NCI-H146 treated with DMSO at 0.1 percent for 48 hours (cell line): Measurements from ENCODE around the gene METTL22.

Experiments
- DNase-seq: peaks from one replicate; lab custom pipeline; 2025; ENCODE audit not compliant: unreplicated experiment; lab: John Stamatoyannopoulos, UW

METTL22 gene

DNA sequence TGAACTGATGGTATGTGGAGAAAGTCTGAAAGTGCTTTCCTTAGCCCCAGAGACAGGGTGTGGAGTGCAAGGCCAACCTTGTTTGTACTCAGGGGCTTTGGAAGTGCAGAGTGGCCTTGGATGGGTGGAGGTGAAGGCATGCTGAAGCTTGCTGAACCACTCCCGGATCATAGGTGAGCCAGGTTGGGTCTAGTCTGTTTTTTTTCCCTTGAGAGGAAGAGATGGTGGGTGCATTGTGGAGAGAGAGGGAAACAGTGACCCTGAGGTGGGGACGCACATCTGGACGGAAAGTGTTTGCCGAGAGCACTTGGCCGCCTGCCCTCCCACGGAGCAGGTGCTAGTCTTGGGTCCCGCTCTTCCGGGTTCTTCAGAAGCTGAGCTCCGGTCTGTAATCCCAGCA is 65.4 kb downstream of the METTL22 start:
- DNase-seq = no peak

DNA sequence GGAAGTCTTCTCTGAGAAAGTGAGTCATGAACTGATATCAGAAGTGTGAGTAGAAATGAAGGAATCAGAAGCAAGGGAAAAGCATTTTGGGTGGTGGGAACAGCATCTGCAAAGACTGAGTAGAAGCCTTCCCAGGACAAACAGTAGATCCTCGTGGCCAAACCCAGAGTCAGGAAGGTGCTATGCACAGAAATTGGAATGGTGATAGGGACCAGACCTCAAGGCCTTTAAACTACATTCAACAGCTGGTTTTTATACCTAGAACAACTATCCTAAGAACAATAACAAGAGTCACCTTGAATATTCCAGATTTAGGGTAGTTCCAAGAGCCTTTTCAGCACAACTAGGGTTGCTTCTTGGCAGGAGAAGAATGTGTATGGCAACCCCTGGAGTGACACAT is 68.2 kb downstream of the METTL22 start:
- DNase-seq = no peak

DNA sequence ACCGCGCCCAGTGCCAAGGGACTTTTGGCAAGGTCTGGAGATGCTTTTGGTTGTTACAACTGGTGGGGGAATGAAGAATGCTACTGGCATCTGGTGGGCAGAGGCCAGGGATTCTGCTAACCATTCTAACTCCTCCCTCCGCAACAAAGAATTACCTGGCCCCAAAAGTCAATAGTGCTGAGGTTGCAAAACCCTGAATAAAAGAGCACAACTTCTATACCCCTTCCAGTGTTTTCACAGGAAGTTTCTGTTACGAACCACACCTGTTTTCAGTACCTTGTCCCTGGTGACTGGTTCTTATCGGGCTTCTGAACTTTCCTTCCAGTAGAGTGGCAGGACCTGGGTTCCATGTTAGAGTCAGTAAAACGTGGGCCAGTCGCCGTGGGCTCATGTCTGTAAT is 70.2 kb downstream of the METTL22 start:
- DNase-seq = no peak

DNA sequence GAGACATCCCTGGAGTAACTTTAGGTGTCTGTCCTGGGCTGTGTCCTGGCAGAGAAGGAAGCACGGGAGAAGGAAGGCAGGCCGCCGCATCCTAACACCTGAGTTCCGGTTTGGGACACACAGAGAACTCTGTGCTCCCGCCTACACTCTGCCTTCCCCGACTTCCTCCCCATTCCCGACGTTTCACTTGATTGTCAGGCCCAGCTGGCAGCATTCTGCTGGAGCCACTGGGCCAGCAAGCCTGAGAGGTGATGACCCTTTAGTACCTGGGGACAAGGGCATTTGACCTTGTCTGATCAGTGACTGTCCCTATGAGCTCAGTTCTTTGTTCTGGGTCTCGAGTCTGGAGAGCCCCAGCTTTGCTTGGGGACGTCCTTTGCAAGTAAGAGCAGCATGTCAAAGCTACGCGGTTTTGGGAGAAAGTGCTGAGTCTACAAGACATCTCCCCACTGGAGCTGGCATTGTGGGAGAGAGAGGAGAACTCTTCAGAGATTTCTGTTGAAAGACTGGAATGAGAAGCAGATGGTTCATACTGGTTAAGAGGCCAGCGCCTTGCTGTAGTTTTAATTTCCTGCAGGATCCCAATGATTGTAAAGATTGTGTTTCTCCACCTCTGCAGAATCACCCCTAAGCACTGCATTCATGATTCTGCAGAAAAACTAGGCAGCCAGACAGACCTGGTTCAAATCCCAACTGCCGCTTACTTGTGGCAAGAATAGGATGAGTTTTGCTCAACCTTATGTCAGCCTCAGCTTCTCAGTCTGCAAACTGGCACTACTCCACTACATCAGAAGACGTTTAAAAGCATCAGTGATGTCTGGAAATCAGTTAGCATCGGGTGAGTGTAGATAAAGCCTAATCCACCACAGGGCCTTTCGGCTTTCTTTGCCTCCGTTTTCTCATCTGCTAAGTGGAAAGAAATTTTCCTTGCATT is 73.6 kb downstream of the METTL22 start:
- no peak for DNase-seq

DNA sequence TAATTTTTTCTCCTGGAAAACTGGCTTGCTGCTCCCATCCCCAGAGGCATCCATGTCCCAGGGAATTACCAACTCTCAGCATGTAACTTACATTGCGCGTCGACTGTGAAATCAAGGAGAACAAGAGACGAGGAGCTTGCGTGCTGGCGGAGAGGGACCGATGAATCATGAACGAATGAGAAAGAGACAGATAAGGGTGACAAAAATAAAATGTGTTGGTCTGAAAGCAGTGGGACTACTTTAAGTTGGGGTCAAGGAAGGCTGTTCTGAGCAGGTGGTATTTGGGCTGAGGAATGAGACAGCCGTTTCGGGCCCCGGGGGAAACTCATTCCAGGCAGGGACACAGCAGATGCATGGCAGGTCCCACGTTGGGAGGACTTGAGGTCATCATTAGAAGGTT is 75.4 kb downstream of the METTL22 start:
- no peak for DNase-seq

DNA sequence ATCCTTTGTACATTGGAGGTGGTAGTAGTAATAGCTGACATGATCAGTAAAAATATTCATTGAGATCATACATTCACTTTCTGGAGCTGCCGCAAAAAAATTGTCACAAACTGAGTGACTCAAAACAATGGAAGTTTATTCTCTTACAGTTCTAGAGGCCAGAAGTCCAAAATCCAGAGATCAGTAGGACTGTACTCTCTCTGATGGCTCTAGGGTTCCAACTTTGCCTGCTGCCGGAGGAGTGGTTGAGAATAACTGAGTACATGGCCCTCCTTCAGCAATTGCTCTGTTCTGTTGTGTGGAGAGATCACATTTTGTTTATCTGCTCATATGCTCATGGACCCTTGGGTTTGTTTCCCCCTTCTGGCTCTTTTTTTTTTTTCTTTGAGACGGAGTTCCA is 76.5 kb downstream of the METTL22 start:
- DNase-seq = no peak
